ENCODE data around the gene MYBPC3.

DNA sequence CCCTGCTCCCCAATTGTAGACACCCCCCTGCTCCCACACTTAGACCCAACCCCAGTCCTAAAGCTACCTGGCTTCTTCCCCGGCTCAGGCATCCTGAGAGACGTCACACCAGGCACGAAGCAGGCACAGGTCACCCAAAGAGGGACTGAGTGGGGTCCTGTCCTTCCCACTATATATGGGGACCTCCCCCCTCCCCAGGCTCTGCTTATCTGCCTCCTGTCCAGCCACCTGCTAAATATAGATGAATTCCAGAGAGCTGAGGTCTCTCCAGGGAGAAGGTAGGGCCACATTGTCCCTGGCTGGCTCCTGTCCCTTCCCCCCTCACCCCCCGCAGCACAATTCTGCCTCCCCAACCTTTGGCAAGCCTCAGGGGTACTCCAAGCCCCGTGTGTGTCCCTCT, at the start of gene MYBPC3:
- TF ChIP-seq MAX (IDR thresholded peaks at IDR 0.05) (no peak), TAF1 (IDR thresholded peaks at IDR 0.05; ENCODE audit: low read depth) (no peak), FOXM1 (IDR thresholded peaks at IDR 0.05; ENCODE audit: borderline replicate concordance, low read depth) (no peak), EP300 (IDR thresholded peaks at IDR 0.05; ENCODE audit: borderline replicate concordance) (no peak), EGR1 (IDR thresholded peaks at IDR 0.05) (no peak), CEBPB (IDR thresholded peaks at IDR 0.05) (no peak), YY1 (IDR thresholded peaks at IDR 0.05; ENCODE audit: low read depth) (no peak), RAD21 (IDR thresholded peaks at IDR 0.05; ENCODE audit: low read depth) (no peak)
- TF ChIP-seq, protein P1, sequence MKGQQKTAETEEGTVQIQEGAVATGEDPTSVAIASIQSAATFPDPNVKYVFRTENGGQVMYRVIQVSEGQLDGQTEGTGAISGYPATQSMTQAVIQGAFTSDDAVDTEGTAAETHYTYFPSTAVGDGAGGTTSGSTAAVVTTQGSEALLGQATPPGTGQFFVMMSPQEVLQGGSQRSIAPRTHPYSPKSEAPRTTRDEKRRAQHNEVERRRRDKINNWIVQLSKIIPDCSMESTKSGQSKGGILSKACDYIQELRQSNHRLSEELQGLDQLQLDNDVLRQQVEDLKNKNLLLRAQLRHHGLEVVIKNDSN (IDR thresholded peaks at IDR 0.05): no peak
